Mucosa of rectum (tissue), 2 donors: Measurements from ENCODE around the gene MB21D2.

Source experiments
- H3K27ac ChIP-seq, 2 donors: one replicate each; pipeline ENCODE4 v1.7.0; 2013; ENCODE audit warnings: inconsistent platforms in 2 of 2, low read depth in 2 of 2, low read length in 2 of 2
- H3K27me3 ChIP-seq, 2 donors: one replicate each; pipeline ENCODE4 v1.7.0; 2013; ENCODE audit warnings: low read length in 2 of 2; ENCODE audit not compliant: control insufficient read depth in 2 of 2, insufficient read depth in 2 of 2
- H3K36me3 ChIP-seq, 2 donors: one replicate each; pipeline ENCODE4 v1.7.0; 2013; ENCODE audit warnings: low read length in 2 of 2; ENCODE audit not compliant: control insufficient read depth in 2 of 2, insufficient read depth in 2 of 2
- H3K4me1 ChIP-seq, 2 donors: one replicate each; pipeline ENCODE4 v1.7.0; 2013; ENCODE audit warnings: low read length in 2 of 2, mild to moderate bottlenecking in 1 of 2; ENCODE audit not compliant: control insufficient read depth in 2 of 2, insufficient read depth in 2 of 2
- H3K4me3 ChIP-seq, 2 donors: one replicate each; pipeline ENCODE4 v1.7.0; 2013; ENCODE audit warnings: low read length in 2 of 2
- H3K9ac ChIP-seq, 2 donors: one replicate each; pipeline ENCODE4 v1.7.0; 2013; ENCODE audit warnings: low read length in 2 of 2, low read depth in 1 of 2, mild to moderate bottlenecking in 1 of 2
- H3K9me3 ChIP-seq, 2 donors: one replicate each; pipeline ENCODE4 v1.7.0; 2013; ENCODE audit warnings: low read length in 2 of 2; ENCODE audit not compliant: control insufficient read depth in 2 of 2
- donor health status: healthy.
- donor health status: Normal muscosa, but diverticular disease.

MB21D2 gene

GRCh38 chr3:192817053-192817452 is 100.6 kb downstream of the MB21D2 start:
- H3K27me3 ChIP-seq: no peaks in the 10 kb centered on the region
- no peak overlapping the region for H3K9ac ChIP-seq
- no peak overlapping the region for H3K27ac ChIP-seq
- no peak overlapping the region for H3K4me3 ChIP-seq
- H3K4me1 ChIP-seq: no peaks in the 10 kb centered on the region
- H3K9me3 ChIP-seq: no peaks in the 10 kb centered on the region
- no peaks in the 10 kb centered on the region for H3K36me3 ChIP-seq

GRCh38 chr3:192816351-192816750 is 101.3 kb downstream of the MB21D2 start:
- H3K9ac ChIP-seq: no peak overlapping the region
- H3K27me3 ChIP-seq: no peaks in the 10 kb centered on the region
- H3K4me1 ChIP-seq: no peaks in the 10 kb centered on the region
- H3K36me3 ChIP-seq: no peaks in the 10 kb centered on the region
- no peak overlapping the region for H3K27ac ChIP-seq
- no peaks in the 10 kb centered on the region for H3K9me3 ChIP-seq
- H3K4me3 ChIP-seq: no peak overlapping the region

- Histone ChIP-seq H3K9me3 (no peaks in the 10 kb centered on the region), H3K27ac (no peak overlapping the region), H3K9ac (no peak overlapping the region), H3K4me3 (no peak overlapping the region), H3K4me1 (no peaks in the 10 kb centered on the region), H3K27me3 (no peaks in the 10 kb centered on the region), H3K36me3 (no peaks in the 10 kb centered on the region)
Measured at GRCh38 chr3:192812743-192813383, 104.8 kb downstream of the MB21D2 start.

- Histone ChIP-seq H3K4me3 (no peak overlapping the region), H3K27ac (no peak overlapping the region), H3K4me1 (no peaks in the 10 kb centered on the region), H3K9ac (no peak overlapping the region), H3K27me3 (no peaks in the 10 kb centered on the region), H3K9me3 (no peaks in the 10 kb centered on the region), H3K36me3 (no peaks in the 10 kb centered on the region)
Measured at GRCh38 chr3:192805711-192806110, 111.9 kb downstream of the MB21D2 start.

GRCh38 chr3:192804502-192804901 is 113.2 kb downstream of the MB21D2 start:
- Histone ChIP-seq H3K9ac (no peak overlapping the region), H3K9me3 (no peaks in the 10 kb centered on the region), H3K36me3 (no peaks in the 10 kb centered on the region), H3K27ac (no peak overlapping the region), H3K4me1 (no peaks in the 10 kb centered on the region), H3K4me3 (no peak overlapping the region), H3K27me3 (no peaks in the 10 kb centered on the region)

GRCh38 chr3:192802957-192803899 is 114.4 kb downstream of the MB21D2 start:
- Histone ChIP-seq H3K9me3 (no peaks in the 10 kb centered on the region), H3K27me3 (no peaks in the 10 kb centered on the region), H3K36me3 (no peaks in the 10 kb centered on the region), H3K9ac (no peak overlapping the region), H3K27ac (no peak overlapping the region), H3K4me3 (no peak overlapping the region), H3K4me1 (no peaks in the 10 kb centered on the region)

- Histone ChIP-seq H3K4me3 (no peak overlapping the region), H3K27me3 (no peaks in the 10 kb centered on the region), H3K4me1 (no peaks in the 10 kb centered on the region), H3K9me3 (no peaks in the 10 kb centered on the region), H3K36me3 (no peaks in the 10 kb centered on the region), H3K9ac (no peak overlapping the region), H3K27ac (no peak overlapping the region)
Measured at GRCh38 chr3:192801985-192802384, 115.7 kb downstream of the MB21D2 start.

GRCh38 chr3:192799721-192800120 is 117.9 kb downstream of the MB21D2 start:
- no peak overlapping the region for H3K9ac ChIP-seq
- no peaks in the 10 kb centered on the region for H3K4me1 ChIP-seq
- no peak overlapping the region for H3K4me3 ChIP-seq
- no peaks in the 10 kb centered on the region for H3K36me3 ChIP-seq
- no peak overlapping the region for H3K27ac ChIP-seq
- no peaks in the 10 kb centered on the region for H3K9me3 ChIP-seq
- H3K27me3 ChIP-seq: no peaks in the 10 kb centered on the region

GRCh38 chr3:192795021-192795420 is 122.6 kb downstream of the MB21D2 start:
- H3K9ac ChIP-seq: no peak overlapping the region
- no peaks in the 10 kb centered on the region for H3K4me1 ChIP-seq
- H3K4me3 ChIP-seq: no peak overlapping the region
- H3K36me3 ChIP-seq: no peaks in the 10 kb centered on the region
- no peak overlapping the region for H3K27ac ChIP-seq
- no peaks in the 10 kb centered on the region for H3K27me3 ChIP-seq
- H3K9me3 ChIP-seq: no peaks in the 10 kb centered on the region

- H3K27me3 ChIP-seq: no peaks in the 10 kb centered on the region
- no peak overlapping the region for H3K27ac ChIP-seq
- no peak overlapping the region for H3K9ac ChIP-seq
- H3K4me3 ChIP-seq: no peak overlapping the region
- no peaks in the 10 kb centered on the region for H3K36me3 ChIP-seq
- no peaks in the 10 kb centered on the region for H3K9me3 ChIP-seq
- H3K4me1 ChIP-seq: no peaks in the 10 kb centered on the region
Measured at GRCh38 chr3:192794216-192794615, 123.4 kb downstream of the MB21D2 start.
